SK-N-SH treated with all-trans-retinoic acid at 6 μM for 48 hours (cell line): ENCODE measurements around the gene YPEL1.

ENCODE experiments used
- GLIS3 ChIP-seq: fragments of 250-450 bp; sonication (Bioruptor Pico); IDR thresholded peaks from 2 replicates; pipeline ENCODE4 v1.5.0; 2020; ENCODE audit warnings: mild to moderate bottlenecking, moderate library complexity
- TCF4 ChIP-seq: fragments of 250-450 bp; sonication (Bioruptor Pico); IDR thresholded peaks from 2 replicates; pipeline ENCODE4 v1.8.0; 2021; ENCODE audit warnings: mild to moderate bottlenecking, moderate library complexity, borderline replicate concordance
- ZFP30 ChIP-seq: fragments of 450-650 bp; formaldehyde crosslinking; IDR thresholded peaks from 2 replicates; pipeline ENCODE4 v1.5.0; 2022; ENCODE audit warnings: mild to moderate bottlenecking, moderate library complexity
- ZNF8 ChIP-seq: fragments of 450-650 bp; formaldehyde crosslinking; IDR thresholded peaks from 2 replicates; pipeline ENCODE4 v1.5.0; 2020; ENCODE audit warnings: mild to moderate bottlenecking, moderate library complexity

DNA sequence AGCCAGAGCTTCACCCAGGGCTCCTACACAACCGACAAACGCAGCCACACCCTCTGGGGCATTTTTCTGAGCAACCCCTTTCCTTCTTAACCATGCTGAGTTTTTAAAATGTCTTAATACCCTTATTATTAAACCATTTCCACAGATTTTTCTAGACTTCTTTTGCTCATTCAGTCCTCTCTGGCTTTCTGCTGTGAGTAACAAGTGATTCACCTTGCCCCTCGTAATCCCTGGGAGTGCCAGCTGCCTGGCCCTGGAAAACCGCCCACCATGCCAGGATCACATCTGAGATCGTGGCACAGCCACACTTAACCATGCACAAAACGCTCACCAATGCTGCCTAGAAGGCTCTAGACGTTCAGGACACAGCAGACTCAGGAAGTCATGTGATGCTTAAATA, 25.4 kb downstream of the YPEL1 start:
- no peak for TF ChIP-seq ZFP30 (CRISPR knock-in tag)
- no peak for TF ChIP-seq TCF4 (CRISPR knock-in tag)
- TF ChIP-seq GLIS3 = no peak
- TF ChIP-seq ZNF8 (CRISPR knock-in tag) = no peak
